HG03457 (cell line): ENCODE measurements around the gene WDR74.
"Not testable (repeated sequence)": the region's sequence is repeated elsewhere in the genome, so short reads cannot be mapped to it uniquely, and the experiment has no call there.

Experiments
- ATAC-seq: cut with Tn5 transposase; IDR thresholded peaks from one replicate; pipeline ENCODE4 v1.9.1; 2021; ENCODE audit warnings: moderate number of reproducible peaks; ENCODE audit not compliant: unreplicated experiment

The WDR74 gene

DNA sequence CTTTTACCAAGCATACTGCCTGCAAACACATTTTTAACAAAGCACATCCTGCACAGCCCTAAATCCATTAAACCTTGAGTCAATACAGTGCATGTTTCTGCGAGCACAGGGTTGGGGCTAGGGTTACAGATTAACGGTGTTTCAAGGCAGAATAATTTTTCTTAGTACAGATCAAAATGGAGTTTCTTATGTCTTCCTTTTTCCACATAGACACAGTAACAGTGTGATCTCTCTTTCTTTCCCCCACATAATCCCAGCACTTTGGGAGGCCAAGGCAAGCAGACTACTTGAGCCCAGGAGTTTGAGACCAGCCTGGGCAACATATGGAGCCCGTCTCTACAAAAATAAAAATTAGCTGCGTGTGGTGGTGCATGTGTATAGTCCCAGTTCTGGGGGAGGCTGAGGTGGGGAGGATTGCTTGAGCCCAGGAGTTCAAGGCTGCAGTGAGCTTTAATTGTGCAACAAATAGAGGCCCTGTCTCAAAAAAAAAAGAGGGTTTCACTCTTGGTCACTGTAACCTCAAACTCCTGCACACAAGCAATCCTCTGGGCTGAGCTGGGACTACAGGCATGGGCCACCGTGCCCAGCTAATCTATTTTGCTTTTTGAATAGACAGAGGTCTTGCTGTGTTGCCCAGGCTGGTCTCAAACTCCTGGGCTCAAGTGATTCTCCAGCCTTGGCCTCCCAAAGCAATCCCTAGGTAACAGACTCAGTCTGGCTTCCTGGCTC lies 21.6 kb upstream of the WDR74 start:
- ATAC-seq = no peak

DNA sequence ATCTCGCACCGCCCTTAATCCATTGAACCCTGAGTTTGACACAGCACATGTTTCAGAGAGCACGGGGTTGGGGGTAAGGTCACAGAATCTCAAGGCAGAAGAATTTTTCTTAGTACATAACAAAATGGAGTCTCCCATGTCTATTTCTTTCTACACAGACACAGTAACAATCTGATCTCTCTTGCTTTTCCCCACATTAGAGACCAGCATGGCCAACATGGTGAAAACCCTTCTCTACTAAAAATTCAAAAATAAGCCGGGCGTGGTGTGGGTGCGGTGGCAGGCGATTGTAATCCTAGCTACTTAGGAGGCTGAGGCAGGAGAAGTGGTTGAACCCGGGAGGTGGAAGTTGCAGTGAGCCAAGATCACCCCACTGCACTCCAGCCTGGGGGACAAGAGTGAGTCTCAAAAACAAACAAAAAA lies 19.9 kb upstream of the WDR74 start:
- ATAC-seq = not testable (repeated sequence)

DNA sequence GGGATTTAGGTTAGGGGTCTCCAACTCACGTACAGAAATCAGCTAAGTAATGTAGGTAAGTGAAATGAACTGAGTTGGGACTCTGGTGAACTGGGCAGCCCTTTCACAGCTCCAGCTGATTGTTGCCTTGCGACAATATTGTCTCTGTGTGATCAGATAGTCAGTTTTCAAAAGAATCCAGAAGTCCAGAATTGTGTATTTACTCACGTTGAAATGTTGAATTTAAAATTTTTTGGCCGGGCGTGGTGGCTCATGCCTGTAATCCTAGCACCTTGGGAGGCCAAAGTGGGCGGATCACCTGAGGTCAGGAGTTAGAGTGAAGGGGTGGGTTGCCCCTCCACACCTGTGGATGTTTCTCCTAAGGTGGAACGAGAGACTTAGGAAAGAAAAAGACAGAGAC lies 18.8 kb upstream of the WDR74 start:
- no peak for ATAC-seq

DNA sequence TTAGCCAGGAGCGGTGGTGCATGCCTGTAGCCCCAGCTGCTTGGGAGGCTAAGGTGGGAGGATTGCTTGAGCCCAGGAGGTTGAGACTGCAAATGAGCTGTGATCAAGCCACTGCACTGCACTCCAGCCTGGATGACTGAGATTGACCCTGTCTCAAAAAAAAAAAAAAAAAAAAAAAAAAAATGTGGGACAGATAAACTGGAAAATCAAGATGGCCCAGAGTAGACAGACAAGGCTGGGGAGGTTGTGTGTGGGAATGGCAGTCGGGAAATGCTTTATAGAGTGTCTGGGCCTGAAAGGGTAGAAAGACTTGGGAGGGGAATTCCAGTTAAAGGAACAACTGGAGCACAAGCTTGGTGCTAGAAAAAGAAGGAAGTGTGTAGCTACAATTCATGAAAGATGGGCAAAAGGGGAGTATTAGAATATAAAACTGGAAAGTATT lies 18.2 kb upstream of the WDR74 start:
- no peak for ATAC-seq

DNA sequence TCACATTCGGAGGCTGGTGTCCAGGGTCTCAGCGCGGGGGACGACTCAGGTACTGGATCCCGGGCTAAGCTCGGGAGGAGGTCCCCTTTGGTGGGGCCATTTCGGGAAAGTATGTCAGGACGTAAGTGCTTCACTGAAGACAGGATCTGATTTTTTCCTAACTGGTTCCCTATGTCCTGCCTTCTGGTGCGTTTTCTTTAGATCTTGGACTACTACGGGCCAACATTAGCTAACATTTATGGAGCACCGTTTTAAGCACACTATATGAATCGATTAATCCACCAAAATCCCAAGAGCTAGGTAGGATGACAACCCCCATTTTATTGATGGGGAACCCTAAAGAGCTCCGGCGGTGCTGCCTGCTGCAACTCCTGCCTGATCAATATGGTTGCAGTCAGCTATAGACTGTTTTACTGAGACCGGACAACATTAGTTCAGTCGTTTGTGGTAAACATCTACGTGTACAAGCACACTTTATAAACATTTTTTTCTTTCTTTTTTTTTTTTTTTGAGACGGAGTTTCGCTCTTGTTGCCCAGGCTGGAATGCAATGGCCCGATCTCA lies 17.0 kb upstream of the WDR74 start:
- ATAC-seq = peak; percentile 14

DNA sequence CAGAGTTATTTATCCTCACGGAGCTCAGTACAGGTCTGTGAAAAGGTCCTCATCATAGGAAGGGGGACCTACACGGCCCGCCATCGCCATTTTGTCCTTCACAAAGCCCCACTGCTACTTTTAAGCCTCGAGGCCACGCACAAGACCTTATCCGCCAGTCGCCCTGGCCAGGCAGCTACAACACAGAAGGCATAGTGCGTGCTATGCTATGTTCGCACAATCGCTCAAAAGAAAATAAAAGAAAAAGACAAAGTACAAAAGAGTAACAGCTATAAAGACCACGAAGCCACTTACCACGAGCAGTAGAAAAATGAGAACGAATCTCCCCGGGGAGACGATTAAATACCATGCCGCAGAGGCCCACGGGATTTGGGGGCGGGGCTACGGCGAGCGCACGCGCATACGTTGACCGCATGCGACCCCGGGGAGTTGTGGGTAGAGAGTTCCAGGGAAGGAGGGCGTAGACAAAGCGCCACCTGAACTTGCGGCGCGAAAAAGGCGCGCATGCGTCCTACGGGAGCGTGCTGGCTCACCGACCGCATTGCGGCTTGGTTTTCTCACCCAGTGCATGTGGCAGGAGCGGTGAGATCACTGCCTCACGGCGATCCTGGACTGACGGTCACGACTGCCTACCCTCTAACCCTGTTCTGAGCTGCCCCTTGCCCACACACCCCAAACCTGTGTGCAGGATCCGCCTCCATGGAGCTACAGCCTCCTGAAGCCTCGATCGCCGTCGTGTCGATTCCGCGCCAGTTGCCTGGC lies 16.4 kb upstream of the WDR74 start:
- ATAC-seq = peak; percentile 65

DNA sequence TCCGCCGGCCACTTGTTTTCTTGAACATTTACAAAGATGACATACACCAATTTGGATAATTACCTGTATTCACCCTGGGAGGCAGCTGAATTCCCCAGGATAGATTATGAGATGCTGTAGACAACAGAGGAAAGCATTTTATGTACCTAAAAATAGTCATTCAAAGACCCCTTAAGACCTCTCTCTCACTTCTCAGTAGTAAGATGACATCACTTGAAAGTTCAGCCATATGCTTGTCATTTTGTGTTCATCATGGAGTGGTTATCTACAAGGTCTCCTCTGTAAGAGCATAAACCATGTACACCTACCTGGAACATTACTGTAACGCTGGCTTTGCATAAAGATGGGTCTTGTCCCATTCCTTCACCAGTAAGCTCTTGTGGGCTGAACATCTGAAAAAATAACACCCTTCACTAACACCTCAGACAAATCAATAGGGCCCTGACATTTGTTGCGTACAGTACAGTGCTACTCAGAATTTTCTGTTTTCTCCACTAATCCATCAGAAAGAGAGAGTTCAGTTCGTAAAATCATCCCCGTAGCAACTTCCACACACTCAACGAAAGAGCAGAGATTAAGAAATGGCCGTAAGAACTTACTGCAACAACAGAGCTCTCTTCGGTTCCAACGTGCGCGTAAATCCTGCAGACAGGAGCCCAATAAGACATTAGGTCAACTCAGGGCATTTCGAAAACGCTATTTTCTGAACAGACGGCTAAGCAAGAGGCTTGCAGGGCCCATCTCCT lies 15.6 kb upstream of the WDR74 start:
- ATAC-seq = peak; percentile 1

DNA sequence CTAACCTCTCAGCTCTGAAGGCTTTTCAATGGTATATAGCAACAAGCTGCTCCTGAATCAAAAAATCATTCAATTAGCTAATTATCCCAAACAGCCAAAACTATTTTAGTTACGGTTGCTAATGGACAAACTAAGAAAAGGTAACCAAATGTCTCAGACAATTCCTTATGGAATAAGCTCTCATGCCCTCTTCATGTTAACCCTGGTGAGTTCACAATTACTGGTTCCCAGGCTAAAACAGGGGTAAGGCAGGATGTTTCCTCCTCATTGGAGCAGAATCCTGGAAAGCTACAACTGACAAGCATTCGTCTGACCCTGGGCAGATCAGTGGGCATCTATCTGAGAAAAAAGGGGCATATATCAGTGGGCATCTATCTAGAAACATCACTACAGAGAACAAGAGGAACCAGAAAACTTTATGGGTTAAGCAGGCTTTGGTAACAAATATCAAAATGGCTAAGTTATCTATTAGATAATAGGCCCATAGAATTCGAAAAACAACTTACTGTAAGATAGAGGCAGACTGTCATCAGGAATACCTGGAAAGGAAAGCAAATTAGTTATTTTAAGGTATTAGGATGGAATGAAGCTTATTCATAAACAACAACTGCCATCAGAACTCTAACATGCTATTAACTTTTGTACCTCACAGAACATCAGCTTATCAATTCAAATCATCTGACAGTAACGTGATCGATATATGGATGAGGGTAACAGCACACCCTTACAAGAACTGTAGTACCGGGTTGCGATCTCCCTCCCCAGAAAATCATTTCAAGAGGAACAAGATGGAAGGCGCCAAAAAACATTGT lies 14.8 kb upstream of the WDR74 start:
- ATAC-seq = no peak

DNA sequence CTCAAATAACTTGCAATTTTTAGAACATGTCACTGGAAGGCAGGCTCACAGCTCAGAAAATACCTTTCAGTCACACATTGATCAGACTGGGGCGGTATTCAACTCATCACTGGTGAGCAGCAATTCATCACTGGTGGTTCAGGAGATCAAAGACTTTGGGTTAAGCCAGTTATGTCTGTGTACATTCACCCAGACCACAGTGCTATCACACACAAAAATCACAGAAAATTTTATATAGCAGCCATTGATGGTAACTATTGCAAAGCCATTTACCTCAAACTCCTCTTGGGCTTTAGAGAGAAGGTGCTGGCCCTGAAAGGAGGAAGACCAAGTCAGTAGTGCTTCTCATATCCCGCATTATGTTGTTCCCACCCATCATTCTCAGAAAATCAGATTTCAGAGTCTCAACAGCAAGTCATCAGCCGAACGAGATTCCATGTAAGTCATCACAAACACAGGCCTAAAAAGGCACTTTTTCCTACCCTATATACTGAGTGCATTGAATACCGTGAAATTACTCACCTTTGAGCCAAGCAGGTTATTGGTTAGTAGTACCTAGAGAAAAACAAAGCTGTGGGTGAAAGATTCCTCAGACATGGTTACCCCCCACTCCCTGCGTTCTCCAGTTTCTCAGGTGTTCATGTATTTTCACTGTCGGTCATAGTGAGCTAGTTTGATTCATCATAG lies 14.0 kb upstream of the WDR74 start:
- ATAC-seq = no peak

DNA sequence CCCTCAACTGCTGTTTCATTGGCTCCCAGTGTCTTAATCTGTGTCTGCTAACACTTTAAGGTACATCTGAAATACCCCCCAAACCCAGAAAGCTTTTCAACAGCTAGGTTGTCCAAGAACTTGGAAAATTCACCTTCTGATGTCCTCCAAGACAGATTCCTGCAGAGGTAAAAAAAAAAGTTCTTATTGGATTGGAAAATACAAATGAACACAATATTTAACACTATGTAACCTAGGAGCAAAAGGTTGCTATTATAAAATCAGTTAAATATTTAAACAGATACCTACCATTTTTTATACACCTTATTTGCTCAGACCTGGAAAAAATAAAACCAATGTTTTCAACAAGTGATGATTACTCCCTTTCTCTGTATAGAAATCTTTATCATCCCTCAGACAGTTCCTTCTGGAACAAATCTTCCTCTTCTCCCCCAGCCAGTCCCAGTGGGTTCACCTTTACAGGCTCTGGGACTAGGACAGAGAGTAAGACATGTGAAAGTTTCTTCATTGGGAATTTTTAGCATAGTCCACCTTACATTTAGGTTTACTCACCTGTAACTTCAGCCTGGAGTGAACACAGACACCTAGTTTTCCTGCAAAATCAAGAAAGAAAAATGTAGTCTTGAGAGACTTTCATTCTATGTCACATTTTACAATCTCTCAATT lies 13.3 kb upstream of the WDR74 start:
- no peak for ATAC-seq

DNA sequence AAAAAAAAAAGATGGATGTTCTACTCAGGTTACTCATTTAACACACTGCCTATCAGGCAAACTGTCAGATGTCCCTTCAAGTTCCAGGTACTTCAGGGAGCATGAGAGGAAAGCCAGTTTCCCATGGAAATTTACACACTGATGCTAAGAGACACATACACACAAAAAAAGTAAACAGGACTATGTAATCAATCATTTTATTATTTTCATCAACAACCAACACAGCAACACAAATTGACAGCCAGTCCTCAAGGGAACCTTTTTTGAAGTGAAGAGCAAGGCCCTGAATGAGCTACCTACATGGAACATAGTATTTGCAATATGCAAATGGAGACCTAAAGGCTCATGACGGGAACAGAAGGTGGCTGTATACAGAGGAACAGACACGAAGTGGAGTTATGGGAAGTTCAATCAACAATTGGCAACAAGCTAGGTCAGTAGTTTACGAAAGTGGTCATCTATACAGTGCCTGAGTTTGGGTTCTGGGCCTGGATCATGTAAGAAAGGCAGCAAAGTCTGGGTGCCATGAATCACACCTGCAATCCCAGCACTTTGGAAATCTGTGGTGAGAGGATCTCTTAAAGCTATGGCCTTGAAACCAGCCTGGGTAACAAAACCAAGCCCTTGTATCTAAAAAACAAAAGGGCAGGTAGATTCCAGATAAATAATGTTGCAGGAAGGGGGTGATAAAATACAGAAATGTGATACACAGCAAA lies 12.6 kb upstream of the WDR74 start:
- no peak for ATAC-seq

DNA sequence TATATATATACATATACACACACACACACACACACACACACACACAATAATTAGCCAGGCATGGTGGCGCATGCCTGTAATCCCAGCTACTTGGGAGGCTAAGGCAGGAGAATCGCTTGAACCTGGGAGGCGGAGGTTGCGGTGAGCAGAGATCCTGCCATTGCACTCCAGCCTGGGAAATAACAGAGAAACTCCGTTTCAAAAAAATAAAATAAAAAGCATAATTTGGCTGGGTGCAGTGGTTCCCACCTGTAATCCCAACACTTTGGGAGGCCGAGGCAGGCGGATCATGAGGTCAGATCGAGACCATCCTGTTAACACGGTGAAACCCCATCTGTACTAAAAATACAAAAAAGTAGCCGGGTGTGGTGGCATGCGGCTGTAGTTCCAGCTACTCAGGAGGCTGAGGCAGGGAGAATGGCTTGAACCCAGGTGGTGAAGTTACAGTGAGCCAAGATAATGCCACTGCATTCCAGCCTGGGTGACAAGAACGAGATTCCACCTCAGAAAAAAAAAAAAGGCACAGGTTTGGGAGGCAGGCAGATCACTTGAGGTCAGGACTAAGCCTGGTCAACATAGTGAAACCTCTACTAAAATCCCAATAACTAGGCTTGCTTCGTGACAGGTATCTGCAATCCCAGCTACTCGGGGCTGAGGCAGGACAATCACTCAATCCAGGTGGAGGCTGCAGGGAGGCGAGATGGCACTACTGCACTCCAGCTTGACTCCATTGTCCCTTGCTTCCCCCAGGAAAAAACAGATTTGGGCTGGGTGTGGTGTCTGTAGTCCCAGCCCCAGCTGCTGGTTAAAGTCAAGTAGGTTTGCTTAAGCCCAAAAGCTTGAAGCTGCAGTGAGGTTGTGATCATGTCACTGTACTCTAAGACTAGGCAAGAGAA lies 11.8 kb upstream of the WDR74 start:
- no peak for ATAC-seq

DNA sequence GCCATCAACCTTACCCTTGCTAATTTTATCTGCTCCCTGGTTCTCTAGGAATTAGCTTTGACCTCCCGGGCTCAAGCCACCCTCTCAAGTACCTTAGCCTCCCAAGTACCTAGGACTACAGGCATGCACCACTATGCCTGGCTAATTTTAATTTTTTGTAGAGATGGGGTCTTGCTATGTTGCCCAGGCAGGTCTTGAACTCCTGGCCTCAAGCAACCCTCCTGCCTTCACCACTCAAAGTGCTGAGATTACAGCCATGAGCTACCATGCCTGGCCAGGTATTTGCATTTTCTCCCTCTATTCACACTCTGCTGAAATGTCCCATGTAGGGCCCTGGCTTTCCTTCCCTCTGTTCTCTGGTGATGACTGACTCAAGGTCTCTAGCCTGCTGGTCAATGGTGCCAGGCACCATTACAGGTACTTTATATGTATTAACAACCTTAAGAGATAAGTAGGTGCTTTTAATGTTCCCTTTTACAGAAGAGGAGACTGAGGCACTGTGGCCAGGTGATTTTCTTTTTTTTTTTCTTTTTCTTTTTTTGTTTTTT lies 8.5 kb upstream of the WDR74 start:
- no peak for ATAC-seq

DNA sequence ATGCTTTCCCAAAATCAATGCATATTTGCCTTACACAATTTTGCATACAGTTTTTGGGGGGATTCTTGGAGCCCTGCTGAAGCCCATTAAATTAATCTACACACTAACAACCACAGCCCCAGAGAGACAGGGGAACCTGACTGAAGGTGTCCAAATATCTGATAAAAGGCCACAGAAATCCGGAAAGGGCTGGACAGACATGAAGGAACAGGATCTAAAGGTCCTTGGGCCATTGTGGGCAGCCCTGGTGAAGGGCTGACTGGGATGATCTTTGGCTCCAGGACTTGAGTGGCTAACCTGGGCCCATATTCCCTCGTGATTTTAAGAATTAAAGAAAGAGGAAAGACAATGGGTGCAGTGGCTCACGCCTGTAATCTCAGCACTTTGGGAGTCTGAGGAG lies 6.8 kb upstream of the WDR74 start:
- ATAC-seq = no peak

DNA sequence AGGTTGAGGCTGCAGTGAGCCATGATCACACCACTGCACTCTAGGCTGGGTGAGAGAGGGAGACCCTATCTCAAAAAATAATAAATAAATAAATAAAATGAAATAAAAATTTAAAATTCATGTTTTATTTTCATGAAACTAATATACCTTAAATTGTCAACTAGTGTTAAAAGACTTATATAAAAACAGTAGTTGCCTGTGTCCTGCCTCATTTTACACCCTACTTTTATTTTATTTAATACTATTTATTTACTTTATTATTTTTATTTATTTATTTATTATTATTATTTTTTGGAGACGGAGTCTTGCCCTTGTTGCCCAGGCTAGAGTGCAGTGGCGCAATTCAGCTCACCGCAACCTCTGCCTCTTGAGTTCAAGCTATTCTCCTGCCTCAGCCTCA lies 4.8 kb upstream of the WDR74 start:
- no peak for ATAC-seq

DNA sequence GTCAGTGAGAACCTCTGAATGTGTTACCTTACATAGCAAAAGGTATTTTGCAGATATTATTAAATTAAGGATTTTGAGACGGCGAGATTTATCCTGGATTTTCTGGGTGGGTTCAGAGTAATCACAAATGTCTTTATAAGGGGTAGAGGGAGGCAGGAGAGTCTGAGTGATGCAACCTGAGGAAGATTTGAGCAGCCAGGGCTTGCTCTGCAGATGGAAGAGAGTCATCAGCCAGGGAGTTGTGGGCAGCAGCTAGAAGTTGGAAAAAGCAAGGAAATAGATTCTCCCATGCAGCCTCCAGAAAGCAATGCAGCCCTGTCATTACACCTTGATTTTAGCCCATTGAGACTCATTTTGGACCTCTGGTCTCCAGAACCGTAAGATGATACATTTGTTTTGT lies 4.1 kb upstream of the WDR74 start:
- no peak for ATAC-seq

DNA sequence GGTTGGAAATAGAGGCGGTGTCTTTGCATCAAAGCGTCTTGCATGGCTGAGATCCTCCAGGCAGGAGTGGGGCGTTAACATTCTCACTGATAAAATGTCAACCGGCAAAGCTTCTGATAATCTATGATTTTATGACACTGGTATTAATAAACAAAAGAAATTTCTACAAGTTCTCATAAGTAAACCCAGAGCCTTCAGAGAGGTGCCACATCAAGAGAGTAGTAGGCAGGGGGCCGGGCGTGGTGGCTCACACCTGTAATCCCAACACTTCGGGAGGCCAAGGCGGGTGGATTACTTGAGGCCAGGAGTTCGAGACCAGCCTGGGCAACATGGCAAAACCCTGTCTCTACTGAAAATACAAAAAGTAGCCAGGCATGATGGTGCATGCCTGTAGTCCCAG lies 3.5 kb upstream of the WDR74 start:
- ATAC-seq = not testable (repeated sequence)
